SK-N-MC (cell line): ENCODE measurements around the gene NINJ2.

Source experiments
- DNase-seq: peaks from one replicate; pipeline ENCODE4 v3.0.0-alpha.2; 2011; ENCODE audit warnings: low read depth, low spot score
- H3K27ac ChIP-seq: fragments of 200-600 bp; sonication (generic); 2 replicates; pipeline ENCODE4 v1.5.1; 2016; ENCODE audit warnings: mixed run types
- H3K36me3 ChIP-seq: fragments of 200-600 bp; sonication (generic); 2 replicates; pipeline ENCODE4 v1.6.1; 2017; ENCODE audit warnings: antibody characterized with exemption, low read length, mixed read lengths; ENCODE audit not compliant: insufficient read depth
- H3K4me3 ChIP-seq: fragments of 200-600 bp; sonication (generic); 2 replicates; pipeline ENCODE4 v1.5.1; 2016
- H3K9ac ChIP-seq: fragments of 200-600 bp; sonication (generic); 2 replicates; pipeline ENCODE4 v1.8.0; 2017; ENCODE audit warnings: mixed run types, mixed read lengths; ENCODE audit not compliant: insufficient read length
- H3K9me3 ChIP-seq: fragments of 200-600 bp; sonication (generic); 2 replicates; pipeline ENCODE4 v1.6.1; 2017; ENCODE audit warnings: low read depth, mild to moderate bottlenecking, antibody characterized with exemption, low read length, moderate library complexity, mixed read lengths
- EZH2 ChIP-seq: fragments of 200-600 bp; sonication (generic); IDR thresholded peaks from one replicate; pipeline ENCODE4 v1.6.1; 2017; ENCODE audit warnings: antibody characterized with exemption
- FOXP2 ChIP-seq: optimal IDR thresholded peaks from 2 replicates; pipeline ENCODE3; 2011; ENCODE audit warnings: mild to moderate bottlenecking, moderate library complexity; ENCODE audit not compliant: insufficient read depth; ENCODE audit errors: extremely low read length, control extremely low read depth
- POLR2AphosphoS5 ChIP-seq: IDR thresholded peaks from 2 replicates; pipeline ENCODE4 v1.6.1; 2012; ENCODE audit warnings: mild to moderate bottlenecking, low read depth, low read length, borderline replicate concordance

Gene NINJ2

GRCh38 chr12:535396-535795 lies 127.8 kb downstream of the NINJ2 start:
- no peaks in the 10 kb centered on the region for H3K36me3 ChIP-seq
- no peaks in the 10 kb centered on the region for H3K9me3 ChIP-seq
- no peak for TF ChIP-seq FOXP2
- TF ChIP-seq EZH2: no peak
- TF ChIP-seq POLR2AphosphoS5: no peak
- no peak overlapping the region for H3K4me3 ChIP-seq
- no peak overlapping the region for H3K9ac ChIP-seq
- no peak for DNase-seq
- no peak overlapping the region for H3K27ac ChIP-seq

GRCh38 chr12:534216-534615 lies 129.0 kb downstream of the NINJ2 start:
- Histone ChIP-seq H3K9me3 (no peaks in the 10 kb centered on the region), H3K27ac (no peak overlapping the region), H3K9ac (no peak overlapping the region), H3K4me3 (no peak overlapping the region), H3K36me3 (no peaks in the 10 kb centered on the region)
- DNase-seq: no peak
- TF ChIP-seq POLR2AphosphoS5 (no peak), EZH2 (no peak), FOXP2 (no peak)

GRCh38 chr12:533718-534117 lies 129.5 kb downstream of the NINJ2 start:
- no peak overlapping the region for H3K4me3 ChIP-seq
- H3K9me3 ChIP-seq: no peaks in the 10 kb centered on the region
- no peak overlapping the region for H3K9ac ChIP-seq
- no peaks in the 10 kb centered on the region for H3K36me3 ChIP-seq
- TF ChIP-seq FOXP2 (no peak), EZH2 (no peak), POLR2AphosphoS5 (no peak)
- no peak overlapping the region for H3K27ac ChIP-seq
- no peak for DNase-seq

GRCh38 chr12:532908-533565 lies 130.2 kb downstream of the NINJ2 start:
- H3K27ac ChIP-seq: no peak overlapping the region

GRCh38 chr12:531951-532585 lies 131.2 kb downstream of the NINJ2 start:
- no peak overlapping the region for H3K4me3 ChIP-seq
- H3K9me3 ChIP-seq: no peaks in the 10 kb centered on the region
- DNase-seq: no peak
- no peaks in the 10 kb centered on the region for H3K36me3 ChIP-seq
- H3K9ac ChIP-seq: no peak overlapping the region
- TF ChIP-seq FOXP2: no peak
- no peak for TF ChIP-seq EZH2
- no peak overlapping the region for H3K27ac ChIP-seq

More at GRCh38 chr12:532908-533565, 130.2 kb downstream of the NINJ2 start:
- TF ChIP-seq EZH2 (no peak), FOXP2 (no peak), POLR2AphosphoS5 (no peak)
- H3K9ac ChIP-seq: no peak overlapping the region
- DNase-seq: no peak
- no peak overlapping the region for H3K4me3 ChIP-seq
- H3K36me3 ChIP-seq: no peaks in the 10 kb centered on the region
- no peaks in the 10 kb centered on the region for H3K9me3 ChIP-seq

- H3K27ac ChIP-seq: no peak overlapping the region
- no peak for DNase-seq
- H3K4me3 ChIP-seq: no peak overlapping the region
- H3K9me3 ChIP-seq: no peaks in the 10 kb centered on the region
- no peak overlapping the region for H3K9ac ChIP-seq
- TF ChIP-seq FOXP2 (no peak), EZH2 (no peak), POLR2AphosphoS5 (no peak)
- no peaks in the 10 kb centered on the region for H3K36me3 ChIP-seq
Measured at GRCh38 chr12:530821-531220, 132.4 kb downstream of the NINJ2 start.

GRCh38 chr12:530308-530707 lies 132.9 kb downstream of the NINJ2 start:
- H3K27ac ChIP-seq: no peak overlapping the region
- DNase-seq: no peak
- H3K9me3 ChIP-seq: no peaks in the 10 kb centered on the region

GRCh38 chr12:527729-528128 lies 135.5 kb downstream of the NINJ2 start:
- H3K36me3 ChIP-seq: no peaks in the 10 kb centered on the region
- DNase-seq: no peak
- no peak overlapping the region for H3K9ac ChIP-seq
- H3K9me3 ChIP-seq: no peaks in the 10 kb centered on the region
- no peak overlapping the region for H3K27ac ChIP-seq
- no peak overlapping the region for H3K4me3 ChIP-seq
- no peak for TF ChIP-seq FOXP2
- no peak for TF ChIP-seq EZH2
- no peak for TF ChIP-seq POLR2AphosphoS5

More at GRCh38 chr12:530308-530707, 132.9 kb downstream of the NINJ2 start:
- H3K36me3 ChIP-seq: no peaks in the 10 kb centered on the region
- no peak overlapping the region for H3K9ac ChIP-seq
- H3K4me3 ChIP-seq: no peak overlapping the region
- no peak for TF ChIP-seq POLR2AphosphoS5
- TF ChIP-seq EZH2: no peak
- TF ChIP-seq FOXP2: no peak

GRCh38 chr12:527241-527640 lies 136.0 kb downstream of the NINJ2 start:
- no peak for DNase-seq
- H3K27ac ChIP-seq: no peak overlapping the region
- H3K4me3 ChIP-seq: no peak overlapping the region
- H3K36me3 ChIP-seq: no peaks in the 10 kb centered on the region
- no peak for TF ChIP-seq POLR2AphosphoS5
- TF ChIP-seq FOXP2: no peak
- TF ChIP-seq EZH2: no peak
- no peaks in the 10 kb centered on the region for H3K9me3 ChIP-seq
- no peak overlapping the region for H3K9ac ChIP-seq
